T follicular helper cell (primary cell): ENCODE results near the gene PPM1L.

Experiments
- DNase-seq: peaks from one replicate; pipeline ENCODE4 v3.0.0-alpha.2; 2020; ENCODE audit warnings: low read depth

The PPM1L gene

DNA sequence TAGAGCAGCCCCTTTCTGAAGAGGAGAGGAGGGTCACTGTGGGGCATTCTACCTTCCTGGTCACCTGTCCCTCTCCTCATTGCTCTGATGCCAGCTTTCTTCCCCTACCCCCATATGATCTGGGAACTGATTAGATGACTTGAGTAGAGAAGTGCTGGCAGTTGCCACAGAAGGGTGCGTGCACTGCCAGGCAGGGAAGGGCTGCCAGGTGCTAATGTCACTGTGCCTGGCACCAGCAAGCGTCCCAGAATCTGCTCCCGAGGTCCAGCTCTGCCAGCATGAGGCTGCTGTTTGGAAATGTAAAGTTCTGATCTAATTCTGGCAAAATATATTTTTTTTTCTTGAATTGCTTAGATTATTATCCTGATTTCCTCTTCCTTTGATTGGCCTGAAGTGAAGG is 52.8 kb downstream of the PPM1L start:
- no peak for DNase-seq

DNA sequence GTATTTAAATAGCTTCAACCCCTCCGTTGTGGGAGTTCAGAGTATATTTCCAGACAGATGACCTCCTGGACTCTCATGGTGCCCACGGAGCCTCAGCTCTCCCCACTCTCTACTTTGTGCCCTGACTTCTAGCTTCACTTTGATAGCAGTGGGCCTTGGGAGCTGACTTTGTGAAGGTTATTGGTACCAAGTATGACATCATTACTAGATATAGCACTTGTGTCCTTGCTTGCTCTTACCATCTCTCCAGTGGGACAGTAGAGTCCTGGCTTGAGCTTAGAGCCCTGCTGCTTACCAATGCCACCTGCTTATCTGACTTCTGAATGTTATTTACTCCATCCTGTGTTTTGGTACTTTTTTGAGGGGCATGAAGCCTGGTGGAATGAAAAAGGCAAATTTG is 53.4 kb downstream of the PPM1L start:
- no peak for DNase-seq

GRCh38 chr3:160810362-160811236 is 54.6 kb downstream of the PPM1L start:
- no peak for DNase-seq

DNA sequence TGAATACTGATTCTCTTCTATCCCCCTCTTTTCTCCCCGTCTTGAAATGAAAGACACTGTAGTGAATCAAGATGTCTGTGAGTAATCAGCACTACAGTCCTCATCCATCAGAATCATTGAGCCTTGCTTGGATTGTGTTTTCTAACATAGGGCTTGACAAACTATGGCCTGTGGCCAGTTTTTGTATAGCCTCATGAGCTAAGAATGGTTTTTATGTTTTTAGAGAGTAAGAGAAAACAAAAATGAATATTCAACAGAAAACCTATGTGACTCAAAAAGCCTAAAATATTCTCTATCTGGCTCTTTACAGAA is 55.2 kb downstream of the PPM1L start:
- no peak for DNase-seq

- no peak for DNase-seq
These were observed 56.3 kb downstream of the PPM1L start for GRCh38 chr3:160812304-160812703.

DNA sequence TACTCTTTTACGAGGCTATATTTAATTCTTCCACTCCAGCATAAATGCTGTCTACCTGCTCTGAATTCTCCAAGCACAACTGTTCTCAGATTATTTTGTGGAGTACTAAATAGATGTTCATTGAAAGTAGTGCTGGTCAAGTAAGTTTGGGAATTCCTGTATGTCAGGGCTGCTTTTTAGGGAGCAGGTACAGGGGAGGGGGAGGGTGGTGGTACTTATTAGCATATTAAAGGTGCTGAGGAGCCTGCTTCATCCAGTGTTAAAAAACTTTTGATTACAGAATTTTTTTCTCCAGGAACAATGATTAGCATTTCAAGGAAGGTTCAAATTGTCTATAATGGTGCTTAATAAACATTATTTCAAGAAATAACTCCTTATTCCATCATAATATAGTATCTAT is 59.2 kb downstream of the PPM1L start:
- DNase-seq: no peak

- no peak for DNase-seq
These were observed 64.0 kb downstream of the PPM1L start for GRCh38 chr3:160820022-160820421.

GRCh38 chr3:160820430-160820829 is 64.4 kb downstream of the PPM1L start:
- no peak for DNase-seq

- no peak for DNase-seq
These were observed 66.9 kb downstream of the PPM1L start for GRCh38 chr3:160822936-160823335.

GRCh38 chr3:160825311-160825800 is 69.3 kb downstream of the PPM1L start:
- no peak for DNase-seq

GRCh38 chr3:160826408-160826807 is 70.4 kb downstream of the PPM1L start:
- DNase-seq: no peak

- DNase-seq: no peak
These were observed 71.0 kb downstream of the PPM1L start for GRCh38 chr3:160826991-160827390.

GRCh38 chr3:160827516-160827915 is 71.5 kb downstream of the PPM1L start:
- DNase-seq: no peak

- DNase-seq: no peak
These were observed 72.8 kb downstream of the PPM1L start for GRCh38 chr3:160828880-160829279.

DNA sequence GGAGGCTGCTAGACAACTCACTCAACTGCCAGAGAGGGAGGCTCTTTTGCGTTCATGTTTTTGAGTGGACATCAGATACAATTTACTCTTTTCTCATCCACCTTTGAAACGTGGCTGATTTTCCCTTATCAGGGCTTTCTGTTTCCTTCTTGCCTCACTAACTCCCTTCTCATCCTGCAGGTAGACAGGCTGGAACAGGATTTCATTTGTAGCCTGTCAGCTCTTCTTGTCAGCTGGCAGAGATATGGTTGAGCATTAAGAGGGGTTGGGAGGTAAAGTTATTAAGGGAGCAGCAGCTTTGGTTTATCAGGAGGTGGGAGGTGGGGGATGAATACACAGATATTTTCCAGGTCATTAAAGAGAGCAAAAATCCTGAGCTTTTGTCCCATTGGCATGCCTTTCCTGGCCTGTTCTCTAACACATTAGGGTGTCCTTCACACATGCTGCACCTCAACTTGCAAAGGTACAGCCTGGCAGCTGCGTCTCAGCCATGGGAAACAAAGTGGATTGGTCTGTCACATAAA is 73.5 kb downstream of the PPM1L start:
- DNase-seq: no peak

- no peak for DNase-seq
These were observed 74.8 kb downstream of the PPM1L start for GRCh38 chr3:160830796-160831195.

DNA sequence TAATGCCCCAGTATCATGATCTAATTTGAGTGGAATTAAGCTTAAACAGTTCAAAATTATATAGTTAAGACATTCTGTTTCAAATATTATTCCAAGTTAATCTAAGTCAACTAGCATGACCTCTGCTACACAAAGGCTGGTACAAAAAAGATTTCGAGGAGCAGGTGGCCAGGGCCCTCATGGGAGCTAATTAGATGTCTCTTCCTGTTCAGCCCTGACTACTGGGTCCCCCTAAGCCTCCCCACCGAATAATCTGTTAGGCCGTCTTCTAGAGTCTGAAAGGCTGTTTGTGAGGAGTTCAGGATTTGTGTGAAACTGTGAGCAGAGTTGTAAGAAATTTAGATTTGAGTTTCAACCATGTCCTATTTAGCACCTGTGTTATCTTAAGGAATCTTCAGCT is 75.4 kb downstream of the PPM1L start:
- DNase-seq: no peak

DNA sequence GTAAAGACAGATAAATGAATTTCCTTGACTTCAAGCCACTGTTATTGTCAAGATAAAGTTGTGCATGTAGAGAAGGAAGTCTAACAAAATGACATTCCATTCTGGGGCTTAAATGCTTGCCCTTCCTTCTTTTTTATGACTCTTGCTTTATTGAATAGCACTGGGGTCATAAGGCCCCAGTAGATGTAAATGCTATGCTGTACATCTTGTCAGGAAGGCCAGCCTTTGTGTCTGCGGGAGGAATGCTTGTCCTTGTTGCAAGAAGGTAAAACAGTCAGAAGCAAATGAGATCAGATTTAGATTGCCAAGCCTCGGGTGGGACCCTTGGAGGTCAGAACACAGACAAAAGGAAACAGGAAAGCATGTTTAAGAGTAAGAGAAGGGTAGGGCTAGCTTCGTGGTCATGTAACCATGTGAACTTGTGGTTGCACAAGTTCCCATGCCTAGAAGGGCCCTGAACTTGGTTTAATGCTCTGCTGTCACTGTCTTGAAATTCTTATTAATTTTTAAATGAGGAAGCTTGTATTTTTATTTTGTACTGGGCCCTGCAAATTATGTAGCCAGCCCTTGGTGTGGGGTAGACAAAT is 81.5 kb downstream of the PPM1L start:
- DNase-seq: no peak

DNA sequence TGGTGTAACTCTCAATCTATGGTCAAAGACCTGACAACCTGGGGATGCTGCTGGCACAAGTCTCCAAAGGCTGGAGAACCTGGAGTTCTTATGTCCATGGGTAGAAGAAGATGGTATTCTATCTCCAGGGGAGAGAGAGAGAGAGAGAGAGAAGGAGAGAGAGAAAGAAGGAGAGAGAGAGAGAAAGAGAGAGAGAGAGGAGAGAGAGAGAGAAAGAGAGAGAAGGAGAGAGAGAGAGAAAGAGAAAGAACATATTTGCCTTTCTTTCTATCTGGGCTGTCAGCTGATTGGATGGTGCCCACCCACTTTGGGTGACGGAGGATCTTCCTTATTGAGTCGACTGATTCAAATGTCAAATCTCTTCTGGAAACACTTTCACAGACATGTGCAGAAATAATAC is 84.6 kb downstream of the PPM1L start:
- DNase-seq: no peak

- DNase-seq: no peak
These were observed 85.4 kb downstream of the PPM1L start for GRCh38 chr3:160841455-160841854.

GRCh38 chr3:160842021-160843005 is 86.3 kb downstream of the PPM1L start:
- DNase-seq: no peak

- DNase-seq: no peak
These were observed 95.7 kb downstream of the PPM1L start for GRCh38 chr3:160851629-160852210.
